Rectal smooth muscle tissue (tissue), 1 donor: Measurements from ENCODE around the gene OR6N1.

Source experiments
- H3K27ac ChIP-seq: one replicate; pipeline ENCODE4 v1.7.0; 2013; ENCODE audit warnings: low read depth, low read length, inconsistent platforms
- H3K27me3 ChIP-seq: one replicate; pipeline ENCODE4 v1.7.0; 2013; ENCODE audit warnings: low read length; ENCODE audit not compliant: control insufficient read depth, insufficient read depth
- H3K36me3 ChIP-seq: one replicate; pipeline ENCODE4 v1.7.0; 2013; ENCODE audit warnings: low read length; ENCODE audit not compliant: control insufficient read depth, insufficient read depth
- H3K4me1 ChIP-seq: one replicate; pipeline ENCODE4 v1.7.0; 2013; ENCODE audit warnings: low read length; ENCODE audit not compliant: control insufficient read depth, insufficient read depth
- H3K4me3 ChIP-seq: one replicate; pipeline ENCODE4 v1.7.0; 2013; ENCODE audit warnings: low read length
- H3K9ac ChIP-seq: one replicate; pipeline ENCODE4 v1.7.0; 2013; ENCODE audit warnings: low read length

The OR6N1 gene, protein sequence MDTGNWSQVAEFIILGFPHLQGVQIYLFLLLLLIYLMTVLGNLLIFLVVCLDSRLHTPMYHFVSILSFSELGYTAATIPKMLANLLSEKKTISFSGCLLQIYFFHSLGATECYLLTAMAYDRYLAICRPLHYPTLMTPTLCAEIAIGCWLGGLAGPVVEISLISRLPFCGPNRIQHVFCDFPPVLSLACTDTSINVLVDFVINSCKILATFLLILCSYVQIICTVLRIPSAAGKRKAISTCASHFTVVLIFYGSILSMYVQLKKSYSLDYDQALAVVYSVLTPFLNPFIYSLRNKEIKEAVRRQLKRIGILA

GRCh38 chr1:158771950-158772866 is at the start of gene OR6N1:
TSS of gene OR6N1 (minus strand) at chr1:158772195. CDS start at chr1:158766682, 5,513 bp downstream.
- Histone ChIP-seq H3K27me3 (no peaks in the 10 kb centered on the region), H3K27ac (no peak within 1 kb of the TSS)

GRCh38 chr1:158821723-158822122 is 49.7 kb upstream of the OR6N1 start:
- H3K36me3 ChIP-seq, result no peaks in the 10 kb centered on the region
- H3K9ac ChIP-seq, result no peak overlapping the region
- H3K27ac ChIP-seq, result no peak overlapping the region
- H3K4me3 ChIP-seq, result no peak overlapping the region
- no peaks in the 10 kb centered on the region for H3K27me3 ChIP-seq
- no peaks in the 10 kb centered on the region for H3K4me1 ChIP-seq

More at GRCh38 chr1:158771950-158772866, at the start of gene OR6N1:
- H3K4me3 ChIP-seq, result no peak within 1 kb of the TSS
- no peak within 1 kb of the TSS for H3K9ac ChIP-seq
- H3K36me3 ChIP-seq, result no peaks in the 10 kb centered on the region
- H3K4me1 ChIP-seq, result no peaks in the 10 kb centered on the region

- Histone ChIP-seq H3K4me3 (no peak overlapping the region), H3K27me3 (no peaks in the 10 kb centered on the region), H3K9ac (no peak overlapping the region), H3K36me3 (no peaks in the 10 kb centered on the region), H3K27ac (no peak overlapping the region), H3K4me1 (no peaks in the 10 kb centered on the region)
Measured at GRCh38 chr1:158819461-158820443, 47.8 kb upstream of the OR6N1 start.

GRCh38 chr1:158818975-158819431 is 47.0 kb upstream of the OR6N1 start:
- Histone ChIP-seq H3K36me3 (no peaks in the 10 kb centered on the region), H3K27ac (no peak overlapping the region), H3K4me3 (no peak overlapping the region)

DNA sequence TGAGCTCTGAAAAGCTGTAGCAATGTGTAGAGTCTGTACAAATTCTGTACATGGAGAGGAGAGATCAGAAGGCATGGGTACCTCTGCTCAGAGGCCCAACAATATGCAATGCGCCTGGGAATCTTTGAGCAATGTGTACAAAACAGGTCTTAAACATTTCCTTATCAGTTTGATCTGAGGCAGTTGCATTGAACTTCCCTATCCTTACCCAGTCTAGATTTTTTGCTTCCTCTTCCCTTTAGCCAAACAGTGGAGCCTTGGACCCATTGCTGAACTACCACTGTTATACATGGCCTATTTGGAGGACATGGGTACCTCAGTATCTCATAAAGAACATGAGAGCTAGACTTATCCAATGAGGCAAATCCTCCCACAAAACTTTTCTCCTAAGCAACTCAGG is 46.6 kb upstream of the OR6N1 start:
- Histone ChIP-seq H3K9ac (no peak overlapping the region), H3K4me3 (no peak overlapping the region), H3K36me3 (no peaks in the 10 kb centered on the region), H3K27ac (no peak overlapping the region), H3K4me1 (no peaks in the 10 kb centered on the region), H3K27me3 (no peaks in the 10 kb centered on the region)

More at GRCh38 chr1:158818975-158819431, 47.0 kb upstream of the OR6N1 start:
- H3K4me1 ChIP-seq, result no peaks in the 10 kb centered on the region
- no peaks in the 10 kb centered on the region for H3K27me3 ChIP-seq
- H3K9ac ChIP-seq, result no peak overlapping the region

DNA sequence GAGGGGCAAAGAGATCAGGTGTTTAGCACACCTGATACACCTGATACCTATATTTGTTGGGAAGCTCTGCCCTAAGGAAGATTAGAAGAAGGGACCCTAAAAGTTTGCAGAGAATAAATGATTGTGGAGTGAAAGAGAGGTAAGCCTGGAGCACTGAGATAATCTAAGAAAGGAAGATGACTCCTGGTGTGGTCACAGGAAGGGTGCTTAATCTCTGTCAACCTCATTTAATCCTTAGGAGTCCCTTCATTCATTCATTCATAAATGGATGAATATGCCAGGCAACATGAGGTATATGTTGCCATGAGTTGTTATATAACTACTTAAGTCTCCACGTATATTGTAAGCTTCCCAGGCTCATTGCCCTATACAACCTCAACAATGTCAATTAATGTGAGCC is 43.0 kb upstream of the OR6N1 start:
- Histone ChIP-seq H3K4me1 (no peaks in the 10 kb centered on the region), H3K9ac (no peak overlapping the region), H3K4me3 (no peak overlapping the region), H3K36me3 (no peaks in the 10 kb centered on the region), H3K27me3 (no peaks in the 10 kb centered on the region), H3K27ac (no peak overlapping the region)

DNA sequence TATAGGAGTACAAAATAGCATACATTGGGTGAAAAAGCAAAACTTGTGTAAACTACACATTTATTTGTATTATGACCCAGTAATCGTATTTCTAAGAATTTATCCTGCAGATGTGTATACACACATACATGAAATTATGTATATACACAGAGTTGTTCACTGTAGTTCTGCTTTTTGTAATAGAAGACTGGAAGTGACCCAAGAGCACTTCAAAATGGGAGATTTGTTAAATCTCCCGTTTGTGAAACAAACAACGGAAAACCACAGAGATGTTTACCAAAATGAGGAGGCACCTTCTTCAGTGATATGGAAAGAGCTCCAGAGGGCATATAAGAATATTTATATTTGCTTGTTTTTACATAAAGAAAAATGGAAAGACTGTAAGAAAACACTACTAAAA is 41.2 kb upstream of the OR6N1 start:
- no peak overlapping the region for H3K4me3 ChIP-seq
- H3K9ac ChIP-seq, result no peak overlapping the region
- H3K27ac ChIP-seq, result no peak overlapping the region
- no peaks in the 10 kb centered on the region for H3K27me3 ChIP-seq
- H3K36me3 ChIP-seq, result no peaks in the 10 kb centered on the region
- no peaks in the 10 kb centered on the region for H3K4me1 ChIP-seq

- Histone ChIP-seq H3K27me3 (no peaks in the 10 kb centered on the region), H3K36me3 (no peaks in the 10 kb centered on the region), H3K4me3 (no peak overlapping the region), H3K9ac (no peak overlapping the region), H3K4me1 (no peaks in the 10 kb centered on the region), H3K27ac (no peak overlapping the region)
Measured at GRCh38 chr1:158812336-158812735, 40.3 kb upstream of the OR6N1 start.

GRCh38 chr1:158810311-158810710 is 38.3 kb upstream of the OR6N1 start:
- Histone ChIP-seq H3K27me3 (no peaks in the 10 kb centered on the region), H3K36me3 (no peaks in the 10 kb centered on the region), H3K4me1 (no peaks in the 10 kb centered on the region), H3K9ac (no peak overlapping the region), H3K4me3 (no peak overlapping the region), H3K27ac (no peak overlapping the region)

- Histone ChIP-seq H3K4me1 (no peaks in the 10 kb centered on the region), H3K27ac (no peak overlapping the region), H3K4me3 (no peak overlapping the region), H3K27me3 (no peaks in the 10 kb centered on the region), H3K36me3 (no peaks in the 10 kb centered on the region), H3K9ac (no peak overlapping the region)
Measured at GRCh38 chr1:158809862-158810261, 37.9 kb upstream of the OR6N1 start.

DNA sequence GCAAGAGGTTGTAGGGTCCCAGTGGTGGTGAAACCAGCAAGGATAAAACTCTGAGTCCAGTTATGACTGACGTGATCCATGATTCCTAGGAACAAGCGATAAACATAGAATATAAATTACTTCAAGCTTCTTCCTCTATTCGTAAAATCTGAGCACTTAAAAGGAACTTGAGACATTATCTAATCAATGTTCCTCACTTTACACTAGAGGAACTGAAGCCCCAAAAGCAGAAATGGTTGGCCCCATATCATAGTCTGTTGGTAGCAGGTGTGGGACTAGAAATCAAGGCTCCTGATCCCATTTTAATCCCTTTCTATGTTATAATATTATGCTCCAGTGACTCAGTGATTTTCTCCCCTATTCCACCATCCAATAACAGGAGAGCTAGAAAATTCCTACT is 37.3 kb upstream of the OR6N1 start:
- Histone ChIP-seq H3K36me3 (no peaks in the 10 kb centered on the region), H3K27me3 (no peaks in the 10 kb centered on the region), H3K4me1 (no peaks in the 10 kb centered on the region), H3K4me3 (no peak overlapping the region), H3K27ac (no peak overlapping the region), H3K9ac (no peak overlapping the region)
